ENCODE data around the gene TOPORS.

Gene TOPORS

DNA sequence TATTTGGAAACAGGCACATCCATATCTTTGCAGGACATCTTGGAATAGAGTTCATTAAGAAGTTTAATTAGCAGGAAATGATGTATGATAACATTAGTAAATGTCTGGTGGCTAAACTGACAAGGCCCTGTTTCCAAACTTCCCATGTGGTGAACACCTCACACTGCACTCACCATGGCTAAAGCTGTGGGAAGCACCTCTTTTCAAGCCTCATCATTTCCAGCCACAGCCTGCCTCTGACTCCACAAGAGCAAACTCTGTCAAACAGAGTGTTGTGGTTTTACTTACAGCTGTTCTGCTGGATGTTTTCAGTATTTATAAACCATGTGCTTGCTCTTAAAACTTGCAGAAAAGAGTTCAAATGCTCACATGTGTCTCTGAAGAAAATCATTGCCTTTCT is 35.5 kb upstream of the TOPORS start:
- DNase-seq (ENCODE audit: low read depth) = peak; percentile 24
- TF ChIP-seq, protein P1, sequence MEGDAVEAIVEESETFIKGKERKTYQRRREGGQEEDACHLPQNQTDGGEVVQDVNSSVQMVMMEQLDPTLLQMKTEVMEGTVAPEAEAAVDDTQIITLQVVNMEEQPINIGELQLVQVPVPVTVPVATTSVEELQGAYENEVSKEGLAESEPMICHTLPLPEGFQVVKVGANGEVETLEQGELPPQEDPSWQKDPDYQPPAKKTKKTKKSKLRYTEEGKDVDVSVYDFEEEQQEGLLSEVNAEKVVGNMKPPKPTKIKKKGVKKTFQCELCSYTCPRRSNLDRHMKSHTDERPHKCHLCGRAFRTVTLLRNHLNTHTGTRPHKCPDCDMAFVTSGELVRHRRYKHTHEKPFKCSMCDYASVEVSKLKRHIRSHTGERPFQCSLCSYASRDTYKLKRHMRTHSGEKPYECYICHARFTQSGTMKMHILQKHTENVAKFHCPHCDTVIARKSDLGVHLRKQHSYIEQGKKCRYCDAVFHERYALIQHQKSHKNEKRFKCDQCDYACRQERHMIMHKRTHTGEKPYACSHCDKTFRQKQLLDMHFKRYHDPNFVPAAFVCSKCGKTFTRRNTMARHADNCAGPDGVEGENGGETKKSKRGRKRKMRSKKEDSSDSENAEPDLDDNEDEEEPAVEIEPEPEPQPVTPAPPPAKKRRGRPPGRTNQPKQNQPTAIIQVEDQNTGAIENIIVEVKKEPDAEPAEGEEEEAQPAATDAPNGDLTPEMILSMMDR (conservative IDR thresholded peaks at IDR 0.05; ENCODE audit: low read depth, low read length) = no peak
- no peak overlapping the region for H3K4me3 ChIP-seq (ENCODE audit: low read depth, low read length)

DNA sequence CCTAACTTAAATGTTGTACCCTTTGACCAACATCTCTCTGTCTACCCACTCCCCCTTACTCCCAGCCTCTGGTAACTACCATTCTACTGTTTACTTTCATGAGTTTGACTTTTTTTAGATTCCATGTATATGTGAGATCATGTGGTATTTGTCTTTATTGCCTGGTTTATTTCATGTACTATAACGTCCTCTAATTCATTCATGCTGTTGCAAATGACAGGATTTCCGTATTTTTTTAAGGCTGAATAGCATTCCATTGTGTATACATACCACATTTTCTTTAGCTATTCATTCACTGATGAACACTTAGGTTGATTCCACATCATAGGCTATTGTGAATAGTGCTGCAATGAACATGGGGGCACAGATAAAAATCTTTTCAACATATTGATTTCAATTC is 32.4 kb upstream of the TOPORS start:
- DNase-seq (ENCODE audit: low read depth) = peak; percentile 11
- TF ChIP-seq, protein P1 (conservative IDR thresholded peaks at IDR 0.05; ENCODE audit: low read depth, low read length) = no peak
- H3K4me3 ChIP-seq (ENCODE audit: low read depth, low read length) = no peak overlapping the region

DNA sequence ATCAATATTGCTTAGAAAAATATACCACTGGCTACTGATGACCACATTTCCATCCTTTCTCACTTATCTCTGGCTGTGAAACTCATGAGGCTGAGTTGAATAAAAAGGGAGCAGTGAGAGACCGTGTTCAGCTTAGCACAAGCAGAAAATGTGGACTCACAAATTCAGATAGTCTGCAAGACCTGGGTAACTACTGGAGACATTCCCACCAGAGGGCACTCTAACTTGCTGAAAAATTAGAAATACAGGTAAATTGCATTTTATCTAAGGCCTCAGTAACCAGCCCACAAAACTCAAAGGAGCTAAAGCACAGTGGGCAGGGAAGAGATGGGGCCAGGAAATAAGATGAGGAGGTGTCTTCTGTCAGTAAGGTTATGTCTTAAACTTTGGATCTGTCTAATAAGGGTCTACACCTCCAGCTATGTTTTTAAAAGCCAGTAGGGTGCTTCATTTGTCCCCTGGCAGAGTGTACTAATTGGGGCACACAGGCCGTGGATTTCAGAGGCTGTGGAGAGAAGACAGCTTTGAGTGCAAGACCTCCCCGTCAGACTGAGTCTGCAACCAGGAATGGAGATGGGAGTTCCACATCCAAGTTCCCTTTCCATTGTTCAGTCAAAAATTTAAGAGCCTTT is 29.2 kb upstream of the TOPORS start:
- peak; percentile 88 for DNase-seq (ENCODE audit: low read depth)

DNA sequence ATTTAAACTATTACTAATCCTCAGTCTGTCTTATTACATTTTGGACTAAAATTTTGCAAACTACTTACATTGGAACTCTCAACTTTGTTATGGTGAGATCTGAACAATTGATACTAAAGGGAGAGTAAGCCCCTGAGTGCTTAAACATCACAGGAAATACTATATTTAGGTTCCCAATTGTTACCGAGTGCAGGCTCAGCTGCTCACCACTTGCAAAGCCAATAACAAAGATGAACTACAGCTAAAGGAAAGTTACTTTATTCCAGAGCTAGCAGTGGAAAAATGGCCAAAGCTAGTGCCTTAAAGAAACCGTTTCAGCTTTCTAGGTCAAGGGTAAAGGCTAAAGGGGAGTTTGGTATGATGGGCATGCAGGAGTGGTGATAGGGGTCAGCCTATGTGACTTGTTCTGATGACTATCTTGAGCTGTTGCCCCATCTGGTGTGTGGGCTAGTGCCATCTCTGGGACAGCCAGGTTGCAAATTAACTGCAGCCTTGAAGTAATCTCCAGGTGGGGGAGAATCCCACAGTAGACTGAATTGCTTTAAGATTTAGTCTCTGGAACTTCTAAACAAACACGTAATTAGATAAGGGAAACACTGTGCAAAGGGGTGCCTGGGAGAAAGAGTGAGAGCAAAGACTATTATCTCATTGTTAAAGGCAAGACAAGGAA is 28.4 kb upstream of the TOPORS start:
- TF ChIP-seq, protein P1 (conservative IDR thresholded peaks at IDR 0.05; ENCODE audit: low read depth, low read length) = no peak
- H3K4me3 ChIP-seq (ENCODE audit: low read depth, low read length) = no peak overlapping the region
- DNase-seq (ENCODE audit: low read depth) = no peak

More for the DNA sequence above, 29.2 kb upstream of the TOPORS start:
- H3K4me3 ChIP-seq (ENCODE audit: low read depth, low read length) = no peak overlapping the region
- TF ChIP-seq, protein P1 (conservative IDR thresholded peaks at IDR 0.05; ENCODE audit: low read depth, low read length) = peak; percentile 83

DNA sequence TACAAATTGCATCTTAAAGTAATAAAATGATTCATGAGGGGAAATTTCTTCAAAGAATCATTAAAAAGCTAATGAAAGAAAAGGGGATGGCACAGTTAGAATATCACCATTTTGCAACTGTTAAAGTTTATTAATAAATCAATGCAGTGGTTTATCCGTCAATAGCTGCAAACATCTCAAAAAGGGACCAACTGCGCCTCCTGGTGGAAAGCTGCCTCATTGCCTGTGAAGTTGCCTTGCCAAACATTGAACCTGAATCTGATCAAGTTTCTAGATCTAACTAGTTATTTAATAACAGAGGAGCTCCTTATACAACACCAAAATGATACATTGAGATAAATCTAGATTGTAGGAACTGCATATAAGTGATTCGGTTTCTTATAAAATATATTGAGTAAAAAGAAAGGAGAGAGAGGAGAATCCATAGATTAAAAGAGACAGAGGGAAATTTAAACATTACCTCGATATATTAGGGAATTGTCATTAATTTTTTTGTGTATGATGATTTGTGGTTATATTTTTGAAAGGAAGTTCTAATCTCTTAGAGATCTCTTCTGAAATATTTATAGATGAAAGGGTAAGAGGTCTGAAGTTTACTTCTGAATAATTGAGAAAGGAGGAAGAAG is 27.4 kb upstream of the TOPORS start:
- DNase-seq (ENCODE audit: low read depth) = peak; percentile 77
- TF ChIP-seq, protein P1 (conservative IDR thresholded peaks at IDR 0.05; ENCODE audit: low read depth, low read length) = peak; percentile 98
- H3K4me3 ChIP-seq (ENCODE audit: low read depth, low read length) = no peak overlapping the region

DNA sequence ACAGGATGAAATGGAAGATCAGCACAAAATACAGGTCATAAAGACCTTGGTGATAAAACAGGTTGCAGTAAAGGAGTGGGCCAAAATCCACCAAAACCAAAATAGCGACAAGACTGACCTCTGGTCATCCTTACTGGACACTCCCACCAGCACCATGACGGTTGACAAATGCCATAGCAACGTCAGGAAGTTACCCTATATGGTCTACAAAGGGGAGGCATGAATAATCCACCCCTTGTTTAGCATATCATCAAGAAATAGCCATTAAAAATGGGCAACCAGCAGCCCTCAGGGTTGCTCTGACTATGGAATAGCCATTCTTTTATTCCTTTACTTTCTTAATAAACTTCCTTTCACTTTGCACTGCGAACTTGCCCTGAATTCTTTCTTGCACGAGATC is 26.6 kb upstream of the TOPORS start:
- TF ChIP-seq, protein P1 (conservative IDR thresholded peaks at IDR 0.05; ENCODE audit: low read depth, low read length) = no peak
- no peak for DNase-seq (ENCODE audit: low read depth)
- no peak overlapping the region for H3K4me3 ChIP-seq (ENCODE audit: low read depth, low read length)

All from choroid plexus epithelial cell (primary cell).